DMS153 (cell line): ENCODE measurements around the gene ASPSCR1.

Source experiments
- DNase-seq: peaks from one replicate; lab custom pipeline; 2025; lab: John Stamatoyannopoulos, UW

Gene ASPSCR1

GRCh38 chr17:82041144-82041814 is 63.9 kb downstream of the ASPSCR1 start:
- no peak for DNase-seq

DNA sequence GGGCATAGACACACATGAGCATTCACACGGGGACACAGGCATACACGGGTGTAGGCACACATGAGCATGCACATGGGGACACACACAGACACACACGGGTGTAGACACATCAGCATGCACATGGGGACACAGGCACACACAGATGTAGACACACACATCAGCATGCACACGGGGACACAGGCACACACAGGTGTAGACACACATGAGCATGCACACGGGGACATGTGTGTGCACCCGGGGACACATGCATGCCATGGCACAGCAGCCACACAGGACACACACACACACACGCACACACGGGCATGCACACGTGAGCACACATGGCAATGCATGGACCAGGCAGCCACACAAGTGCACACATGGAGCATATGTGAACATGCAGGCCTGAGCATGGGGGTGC is 65.2 kb downstream of the ASPSCR1 start:
- DNase-seq = no peak

GRCh38 chr17:82043507-82043906 is 66.1 kb downstream of the ASPSCR1 start:
- DNase-seq = no peak

DNA sequence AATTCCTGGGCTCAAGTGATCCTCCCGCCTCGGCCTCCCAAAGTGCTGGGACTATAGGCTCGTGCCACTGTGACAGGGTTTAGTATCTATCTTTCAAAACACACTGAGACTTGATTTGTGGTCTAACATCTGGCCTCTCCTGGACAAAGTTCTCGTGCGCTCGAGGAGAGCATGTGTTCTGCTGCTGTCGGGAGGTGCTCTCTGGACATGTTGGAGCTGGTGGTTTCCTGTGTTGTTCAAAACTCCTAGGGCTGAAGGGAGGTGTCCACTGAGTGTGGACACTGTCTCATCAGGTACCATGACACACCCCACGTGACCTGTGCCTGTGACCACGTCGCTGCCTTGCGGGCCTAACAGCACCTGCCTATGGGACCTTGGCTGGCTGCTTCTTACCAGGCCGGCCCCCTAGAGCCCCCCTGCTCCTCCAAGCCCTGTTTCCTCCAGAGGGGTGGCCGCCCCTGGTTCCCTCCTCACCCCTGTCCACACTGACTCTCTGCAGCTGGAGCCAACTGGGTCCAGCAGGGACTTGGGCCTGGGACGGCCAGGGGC is 68.6 kb downstream of the ASPSCR1 start:
- DNase-seq = no peak

GRCh38 chr17:82046903-82047302 is 69.5 kb downstream of the ASPSCR1 start:
- DNase-seq = no peak

DNA sequence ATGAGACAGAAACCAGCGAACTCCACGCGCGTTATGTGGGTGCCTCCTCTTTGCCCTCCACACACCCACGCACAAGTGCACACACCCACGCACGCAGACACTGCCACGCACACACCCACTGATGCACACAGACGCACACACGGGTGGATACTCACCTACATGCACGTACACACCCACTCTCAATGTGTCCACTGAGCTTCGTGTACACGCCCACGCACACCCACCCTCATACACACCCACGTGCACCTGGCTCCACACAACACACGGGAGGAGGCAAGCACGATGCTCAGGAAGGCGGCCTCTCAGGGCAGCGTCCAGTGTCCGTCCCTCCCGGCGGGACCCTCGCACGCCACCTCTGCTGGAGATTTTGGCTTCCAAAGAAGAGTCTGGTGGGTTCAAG is 70.0 kb downstream of the ASPSCR1 start:
- no peak for DNase-seq

GRCh38 chr17:82047914-82048570 is 70.6 kb downstream of the ASPSCR1 start:
- DNase-seq = no peak

DNA sequence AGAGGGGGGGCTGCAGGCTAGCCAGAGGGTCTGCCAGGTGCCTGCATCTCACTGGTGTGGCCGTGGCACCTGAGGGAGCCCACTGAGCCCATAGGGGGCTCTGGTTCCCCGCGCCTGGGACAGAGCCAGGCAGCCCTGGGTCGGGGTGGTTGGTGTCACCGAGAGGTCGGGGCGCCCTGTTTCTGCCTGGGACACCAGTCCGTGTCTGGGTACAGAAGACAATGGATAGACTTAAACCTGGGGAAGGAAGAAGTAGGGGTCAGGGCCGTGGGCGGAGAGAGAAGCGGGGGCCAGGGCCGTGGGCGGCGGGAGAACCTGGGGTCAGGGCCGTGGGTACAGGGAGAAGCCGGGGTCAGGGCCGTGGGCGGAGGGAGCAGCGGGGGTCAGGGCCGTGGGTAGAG is 71.1 kb downstream of the ASPSCR1 start:
- DNase-seq = no peak

DNA sequence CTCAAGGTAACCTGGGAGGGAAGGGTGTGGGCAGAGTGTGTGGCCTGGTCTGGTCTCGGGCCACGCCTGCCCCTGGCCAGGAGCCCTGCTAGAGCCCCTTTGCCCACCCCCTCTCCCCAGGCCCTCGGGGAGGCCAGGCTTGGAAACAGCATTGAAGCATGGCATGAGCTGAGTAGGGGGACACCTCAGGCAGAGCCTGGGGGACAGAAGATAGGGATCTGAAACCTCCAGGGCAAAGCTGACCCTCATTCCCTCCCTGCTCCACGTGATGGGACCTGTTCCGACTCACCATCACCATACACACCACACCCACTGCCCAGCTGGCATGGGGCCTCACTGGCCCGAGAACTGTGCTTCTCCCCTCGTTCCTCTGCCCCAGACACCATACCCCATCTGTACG is 71.7 kb downstream of the ASPSCR1 start:
- no peak for DNase-seq

GRCh38 chr17:82049521-82049971 is 72.1 kb downstream of the ASPSCR1 start:
- DNase-seq = no peak

- DNase-seq = no peak
Measured at GRCh38 chr17:82050152-82050760, 72.8 kb downstream of the ASPSCR1 start.

- no peak for DNase-seq
Measured at GRCh38 chr17:82050761-82051641, 73.6 kb downstream of the ASPSCR1 start.

DNA sequence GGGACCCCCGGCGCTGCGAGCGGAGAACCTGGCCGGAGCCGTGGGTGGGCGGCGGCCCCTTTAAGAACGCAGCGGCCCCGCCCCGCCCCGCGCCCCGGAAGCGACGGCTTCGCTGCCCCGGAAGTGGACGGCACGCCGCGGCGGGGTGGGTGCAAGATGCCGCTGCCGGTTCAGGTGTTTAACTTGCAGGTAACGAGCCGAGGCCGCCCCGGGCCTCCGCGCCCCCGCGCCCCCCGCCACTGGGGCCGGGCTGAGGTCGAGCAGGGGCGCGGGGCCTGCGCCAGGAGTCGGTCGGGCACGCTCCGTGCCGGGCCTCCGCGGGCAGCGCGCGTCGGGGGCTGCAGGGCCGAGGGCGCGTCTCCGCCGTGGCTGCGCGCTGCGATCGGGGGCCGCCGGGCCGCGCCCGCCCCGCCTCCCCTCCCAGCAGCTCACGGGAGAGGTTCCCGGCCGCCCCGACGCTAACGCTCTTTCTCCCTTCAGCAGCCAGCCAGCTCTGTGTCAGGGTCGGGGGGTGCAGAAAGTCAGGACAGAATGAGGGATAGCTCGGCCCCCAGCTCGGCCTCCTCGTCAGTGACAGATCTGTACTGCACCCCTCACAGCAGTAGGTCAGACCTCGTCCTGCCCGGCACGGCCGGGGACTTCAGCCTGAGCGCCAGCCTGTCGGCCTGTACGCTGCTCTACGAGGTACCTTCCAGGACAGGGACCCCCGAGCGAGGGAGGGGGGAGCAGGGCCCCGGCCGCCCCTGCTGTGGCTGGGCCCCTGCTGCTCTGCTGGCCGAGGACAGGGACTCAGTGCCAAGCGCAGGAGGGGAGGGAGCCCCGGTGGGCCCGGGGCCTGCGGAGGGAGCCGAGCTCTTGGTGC is 74.6 kb downstream of the ASPSCR1 start, which contains the start of the genes GPS1 and RFNG:
Gene GPS1, plus strand, starts transcription at position 123 of the 862 bp plus-strand sequence. Its CDS starts 34 bp downstream, at position 157.
Gene RFNG, minus strand, starts transcription at position 36 of the 862 bp plus-strand sequence. CDS start 45 bp downstream, outside the sequence.
- peak; percentile 4 for DNase-seq

DNA sequence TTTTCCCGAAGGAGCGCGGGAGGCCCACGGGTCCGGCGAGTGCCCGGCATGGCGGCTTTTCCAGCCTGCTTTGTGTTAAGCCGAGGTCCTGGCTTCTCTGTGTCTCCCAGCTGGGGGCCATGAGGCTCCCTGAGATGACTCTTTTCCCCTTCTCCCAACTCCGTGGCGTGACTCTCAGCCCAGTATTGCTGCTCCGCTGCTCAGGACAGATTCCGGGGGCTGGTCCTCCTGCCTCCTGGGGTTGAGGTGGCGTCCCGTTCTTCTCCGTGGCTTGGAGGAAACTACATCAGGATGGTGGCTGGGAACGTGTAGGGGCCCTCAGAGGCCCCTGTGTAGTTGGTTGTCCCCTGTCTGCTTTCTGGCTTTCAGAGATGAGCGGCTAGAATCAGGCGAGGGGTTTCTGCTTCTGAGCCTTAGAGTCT is 75.2 kb downstream of the ASPSCR1 start:
- no peak for DNase-seq

DNA sequence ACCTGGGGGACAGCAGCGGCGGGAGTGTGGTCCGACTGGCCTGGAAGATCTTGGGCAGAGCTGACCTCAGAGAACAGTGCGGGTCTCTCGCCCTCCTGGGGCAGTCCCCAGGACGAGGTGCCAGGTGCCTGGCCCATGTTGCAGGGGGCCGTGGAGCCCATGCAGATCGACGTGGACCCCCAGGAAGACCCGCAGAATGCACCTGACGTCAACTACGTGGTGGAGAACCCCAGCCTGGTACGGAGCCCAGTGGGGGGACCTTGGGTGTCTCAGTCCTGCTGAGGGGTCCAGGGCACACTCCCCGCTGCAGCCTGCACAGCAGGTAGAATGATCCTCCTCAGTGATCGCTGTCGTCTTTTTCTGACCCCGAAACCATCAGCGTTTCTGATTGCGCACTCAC is 75.7 kb downstream of the ASPSCR1 start:
- no peak for DNase-seq

DNA sequence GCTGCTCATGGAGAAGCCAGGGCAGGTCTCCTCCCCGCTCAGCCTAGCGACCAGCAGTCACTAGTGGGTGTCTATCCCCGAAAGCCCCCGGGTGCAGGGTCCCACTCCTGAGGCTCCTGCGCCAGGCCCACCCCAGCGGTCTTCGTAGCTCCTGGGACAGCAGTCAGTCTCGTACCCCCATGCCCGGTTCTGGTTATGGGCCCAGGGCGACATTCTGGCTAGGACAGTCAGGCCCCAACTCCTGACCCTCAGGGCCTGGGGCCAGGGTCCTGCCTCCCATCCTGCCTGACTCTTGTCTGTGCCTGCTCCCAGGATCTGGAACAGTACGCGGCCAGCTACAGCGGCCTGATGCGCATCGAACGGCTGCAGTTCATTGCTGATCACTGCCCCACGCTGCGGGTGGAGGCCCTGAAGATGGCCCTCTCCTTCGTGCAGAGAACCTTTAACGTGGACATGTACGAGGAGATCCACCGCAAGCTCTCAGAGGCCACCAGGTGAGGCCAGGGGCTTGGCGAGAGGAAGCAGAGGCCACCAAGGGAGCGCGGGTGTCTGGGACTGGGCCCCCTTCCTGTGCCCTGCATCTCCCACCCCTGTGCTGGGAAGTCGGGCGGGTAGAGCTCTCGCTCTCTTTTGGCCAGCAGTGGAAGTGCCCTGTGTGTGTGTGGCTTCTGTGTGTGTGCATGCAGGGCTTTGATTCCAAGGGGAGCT is 76.3 kb downstream of the ASPSCR1 start:
- no peak for DNase-seq

GRCh38 chr17:82054351-82055022 is 77.1 kb downstream of the ASPSCR1 start:
- DNase-seq = no peak

GRCh38 chr17:82055023-82055964 is 77.9 kb downstream of the ASPSCR1 start:
- no peak for DNase-seq
